ENCODE measurements around the gene CNTROB. TPM values are rescaled to one million over a fixed set of nuclear protein-coding genes. Genes with fewer than 3 reads are reported as not detected.

CNTROB gene
- total RNA-seq, 1 experiment from 2014 or later = 24.2 TPM

DNA sequence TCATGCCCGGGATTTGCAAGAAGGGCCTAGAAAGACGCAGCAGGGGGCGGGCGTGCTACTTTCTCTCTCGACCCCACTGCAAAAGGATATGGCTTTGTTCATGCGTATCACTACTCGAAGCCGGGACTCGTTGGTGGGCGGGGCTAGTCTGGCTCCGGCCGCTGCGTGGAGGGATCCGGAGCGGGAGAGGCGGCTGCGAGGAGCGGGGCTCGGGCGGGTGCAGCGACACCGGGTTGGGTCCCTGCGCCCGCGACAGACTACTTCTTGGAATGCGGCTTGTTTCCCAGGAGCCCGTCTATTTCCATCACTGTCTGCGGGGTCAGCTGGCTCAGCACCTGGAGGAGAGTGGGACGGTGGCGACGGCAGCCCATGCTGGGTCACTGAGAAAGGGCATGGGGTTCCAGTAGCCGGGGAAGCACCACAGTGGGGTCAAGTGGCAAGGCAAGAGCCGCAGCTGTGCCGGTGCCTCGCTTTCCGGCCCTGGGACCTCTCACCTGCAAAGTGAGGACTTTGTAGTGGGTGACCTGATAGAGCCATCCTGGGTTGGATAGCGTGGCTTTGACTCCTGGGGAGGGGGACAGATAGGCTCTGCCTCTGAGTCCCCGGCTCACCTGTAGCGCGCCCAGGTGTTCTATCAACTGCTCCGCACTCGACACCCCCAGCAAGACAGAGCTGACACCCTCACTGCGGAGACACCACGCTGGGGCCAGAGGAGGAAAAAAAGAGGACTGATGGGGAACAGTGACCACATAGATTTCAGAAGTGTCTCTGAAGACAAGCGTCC, 9.0 kb upstream of the CNTROB start:
- no peaks in the 10 kb centered on the region for H3K9me3 Mint-ChIP-seq (ENCODE audit: unreplicated experiment)
- ChIA-PET CTCF (interaction anchor here (1.0 kb wide), 2 partner anchors 66 to 67 kb away, joined by 3 to 4 read pairs; no protein-coding TSS in a partner anchor), POLR2A (no interaction called here)
- peak; percentile 74 to 76 for DNase-seq
- Histone ChIP-seq H3K4me3 (ENCODE audit: low read depth, low read length) (peak overlapping the region; percentile 30), H3K4me1 (no peaks in the 10 kb centered on the region), H3K27me3 (replicated peaks; ENCODE audit: control insufficient read depth, insufficient read depth, low read length) (no peaks in the 10 kb centered on the region), H3K36me3 (ENCODE audit: control insufficient read depth, insufficient read depth, low read length) (no peaks in the 10 kb centered on the region), H3K9me3 (no peaks in the 10 kb centered on the region)
- H3K4me3 Mint-ChIP-seq (ENCODE audit: unreplicated experiment) = peak overlapping the region; percentile 70
- TF ChIP-seq, protein P1, sequence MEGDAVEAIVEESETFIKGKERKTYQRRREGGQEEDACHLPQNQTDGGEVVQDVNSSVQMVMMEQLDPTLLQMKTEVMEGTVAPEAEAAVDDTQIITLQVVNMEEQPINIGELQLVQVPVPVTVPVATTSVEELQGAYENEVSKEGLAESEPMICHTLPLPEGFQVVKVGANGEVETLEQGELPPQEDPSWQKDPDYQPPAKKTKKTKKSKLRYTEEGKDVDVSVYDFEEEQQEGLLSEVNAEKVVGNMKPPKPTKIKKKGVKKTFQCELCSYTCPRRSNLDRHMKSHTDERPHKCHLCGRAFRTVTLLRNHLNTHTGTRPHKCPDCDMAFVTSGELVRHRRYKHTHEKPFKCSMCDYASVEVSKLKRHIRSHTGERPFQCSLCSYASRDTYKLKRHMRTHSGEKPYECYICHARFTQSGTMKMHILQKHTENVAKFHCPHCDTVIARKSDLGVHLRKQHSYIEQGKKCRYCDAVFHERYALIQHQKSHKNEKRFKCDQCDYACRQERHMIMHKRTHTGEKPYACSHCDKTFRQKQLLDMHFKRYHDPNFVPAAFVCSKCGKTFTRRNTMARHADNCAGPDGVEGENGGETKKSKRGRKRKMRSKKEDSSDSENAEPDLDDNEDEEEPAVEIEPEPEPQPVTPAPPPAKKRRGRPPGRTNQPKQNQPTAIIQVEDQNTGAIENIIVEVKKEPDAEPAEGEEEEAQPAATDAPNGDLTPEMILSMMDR (IDR thresholded peaks at IDR 0.05; ENCODE audit: insufficient read depth in 1 of 2, low read depth in 1 of 2, low read length in 1 of 2, severe bottlenecking in 1 of 2, unreplicated experiment in 1 of 2) = peak in 1 of 2 experiments; percentile 5
- H3K4me1 Mint-ChIP-seq (ENCODE audit: low read depth, unreplicated experiment) = no peaks in the 10 kb centered on the region
- peak overlapping the region; percentile 47 for H3K27ac Mint-ChIP-seq (ENCODE audit: unreplicated experiment)
- H3K36me3 Mint-ChIP-seq (ENCODE audit: insufficient read depth, unreplicated experiment) = no peaks in the 10 kb centered on the region
- no peaks in the 10 kb centered on the region for H3K27me3 Mint-ChIP-seq (ENCODE audit: insufficient read depth, unreplicated experiment)
- no TSS peak for BruUV-seq (replicated peaks)
- intact Hi-C loops (cut with micrococcal nuclease; ENCODE audit: unreplicated experiment) = no loop called here

DNA sequence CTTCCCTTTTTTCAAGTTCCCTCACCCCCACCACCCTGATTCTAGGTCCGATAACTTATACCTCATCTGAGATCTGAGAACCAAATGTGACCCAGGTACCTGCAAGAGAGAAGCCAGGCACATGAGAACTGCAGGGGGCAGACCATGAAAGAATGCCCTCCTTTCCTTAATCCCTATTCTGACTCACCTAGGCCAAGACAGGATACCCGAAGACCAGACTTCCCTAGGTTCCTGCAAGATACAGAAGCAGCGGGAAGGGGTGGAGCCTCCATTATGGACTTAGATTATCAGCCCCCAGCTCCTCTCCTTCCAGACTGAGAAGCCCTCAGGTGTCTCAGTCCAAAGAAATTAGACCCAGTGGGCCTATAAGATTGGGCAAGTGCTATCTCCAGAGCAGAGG, 4.4 kb upstream of the CNTROB start:
- TF ChIP-seq, protein P1 (IDR thresholded peaks at IDR 0.05; ENCODE audit: insufficient read depth in 1 of 2, low read depth in 1 of 2, low read length in 1 of 2, severe bottlenecking in 1 of 2, unreplicated experiment in 1 of 2) = no peak
- intact Hi-C loops (cut with micrococcal nuclease; ENCODE audit: unreplicated experiment) = no loop called here
- Histone ChIP-seq H3K36me3 (ENCODE audit: control insufficient read depth, insufficient read depth, low read length) (no peaks in the 10 kb centered on the region), H3K4me3 (ENCODE audit: low read depth, low read length) (no peak overlapping the region), H3K27me3 (replicated peaks; ENCODE audit: control insufficient read depth, insufficient read depth, low read length) (no peaks in the 10 kb centered on the region), H3K4me1 (no peaks in the 10 kb centered on the region), H3K9me3 (no peaks in the 10 kb centered on the region)
- no TSS peak for BruUV-seq (replicated peaks)
- Mint-ChIP-seq H3K36me3 (ENCODE audit: insufficient read depth, unreplicated experiment) (peaks cover 6% of the 10 kb centered on the region), H3K4me3 (ENCODE audit: unreplicated experiment) (no peak overlapping the region), H3K27ac (ENCODE audit: unreplicated experiment) (no peak overlapping the region), H3K9me3 (ENCODE audit: unreplicated experiment) (no peaks in the 10 kb centered on the region), H3K27me3 (ENCODE audit: insufficient read depth, unreplicated experiment) (no peaks in the 10 kb centered on the region), H3K4me1 (ENCODE audit: low read depth, unreplicated experiment) (no peaks in the 10 kb centered on the region)
- no peak for DNase-seq
- ChIA-PET CTCF (no interaction called here), POLR2A (no interaction called here)

DNA sequence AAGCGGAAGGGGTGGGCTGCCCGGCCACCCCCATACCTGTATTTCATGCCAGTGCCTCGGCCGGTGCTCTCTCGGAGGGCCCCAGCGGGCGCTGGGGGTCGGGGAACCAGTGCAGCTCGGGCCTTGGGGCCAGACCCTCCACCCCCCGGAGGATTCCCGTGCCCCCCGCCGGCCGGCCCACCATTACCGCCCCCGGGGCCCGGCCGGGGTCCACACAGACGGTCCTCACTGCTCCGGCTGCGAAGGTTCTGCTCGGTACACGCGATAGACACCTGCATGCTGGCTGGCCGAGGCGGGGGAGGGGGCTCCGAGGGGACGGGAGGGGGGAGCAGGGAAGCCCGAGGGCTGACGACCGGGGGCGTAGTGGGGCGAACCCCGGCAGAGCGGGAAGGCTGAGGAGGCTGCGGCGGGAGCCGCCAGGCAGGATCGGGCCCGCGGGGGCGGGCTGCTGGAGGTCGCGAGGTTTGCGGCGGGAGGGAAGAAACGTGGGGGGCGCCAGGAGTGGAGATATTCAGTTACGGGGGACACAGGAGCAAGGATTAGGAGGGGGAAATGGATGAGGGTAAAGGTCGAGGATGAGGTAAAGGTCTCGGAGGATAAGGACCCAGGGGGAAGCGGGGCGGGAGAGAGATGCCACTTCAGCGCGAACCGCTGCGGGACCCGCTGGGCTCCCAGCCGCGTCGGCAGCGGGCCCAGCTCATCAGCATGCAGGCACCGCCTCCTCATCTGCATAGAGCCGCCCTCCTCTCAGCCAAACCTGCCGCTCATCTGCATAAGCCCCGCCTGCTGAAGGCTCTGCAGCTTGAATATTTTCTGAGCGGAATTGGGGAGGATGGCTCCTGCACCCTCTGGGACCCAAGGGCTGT, 2.6 kb upstream of the CNTROB start, which contains the start of gene KCNAB3:
Gene KCNAB3 (minus strand): TSS at position 699 of the 866 bp plus-strand sequence. CDS start 421 bp downstream, at position 278.
- TF ChIP-seq, protein P1 (IDR thresholded peaks at IDR 0.05; ENCODE audit: insufficient read depth in 1 of 2, low read depth in 1 of 2, low read length in 1 of 2, severe bottlenecking in 1 of 2, unreplicated experiment in 1 of 2) = no peak
- no TSS peak for BruUV-seq (replicated peaks)
- Histone ChIP-seq H3K36me3 (ENCODE audit: control insufficient read depth, insufficient read depth, low read length) (no peaks in the 10 kb centered on the region), H3K4me1 (0 out of 2 replicates have a peak, but pooled peaks cover 2% of the 10 kb centered on the region), H3K27me3 (replicated peaks; ENCODE audit: control insufficient read depth, insufficient read depth, low read length) (no peaks in the 10 kb centered on the region), H3K9me3 (no peaks in the 10 kb centered on the region), H3K4me3 (ENCODE audit: low read depth, low read length) (no peak within 1 kb of the TSS)
- POLR2A ChIA-PET = no interaction called here
- Mint-ChIP-seq H3K27me3 (ENCODE audit: insufficient read depth, unreplicated experiment) (no peaks in the 10 kb centered on the region), H3K9me3 (ENCODE audit: unreplicated experiment) (no peaks in the 10 kb centered on the region), H3K36me3 (ENCODE audit: insufficient read depth, unreplicated experiment) (peaks cover 6% of the 10 kb centered on the region), H3K4me3 (ENCODE audit: unreplicated experiment) (peak within 1 kb of the TSS; percentile 99), H3K4me1 (ENCODE audit: low read depth, unreplicated experiment) (peaks cover 11% of the 10 kb centered on the region), H3K27ac (ENCODE audit: unreplicated experiment) (no peak within 1 kb of the TSS)
- no peak for DNase-seq
- intact Hi-C loops (cut with micrococcal nuclease; ENCODE audit: unreplicated experiment) = loop anchor here (5.0 kb wide), 1 partner anchor 63 kb away; no protein-coding TSS in a partner anchor
- CTCF ChIA-PET = no interaction called here
